A549 treated with GW870086 at 1 μM for 4 hours (cell line): Measurements from ENCODE around the gene SLC28A2. TPM values are rescaled to one million over a fixed set of nuclear protein-coding genes. Genes with fewer than 3 reads are reported as not detected.

Experiments
- total RNA-seq: library from RNA; stranded (reverse); fragments of 200-300 nt; extraction: Qiagen RNA extraction; gene quantifications from 5 replicates; pipeline ENCODE4 v1.2.3, GENCODE V29; 2022; ENCODE audit warnings: low read depth

The SLC28A2 gene, protein sequence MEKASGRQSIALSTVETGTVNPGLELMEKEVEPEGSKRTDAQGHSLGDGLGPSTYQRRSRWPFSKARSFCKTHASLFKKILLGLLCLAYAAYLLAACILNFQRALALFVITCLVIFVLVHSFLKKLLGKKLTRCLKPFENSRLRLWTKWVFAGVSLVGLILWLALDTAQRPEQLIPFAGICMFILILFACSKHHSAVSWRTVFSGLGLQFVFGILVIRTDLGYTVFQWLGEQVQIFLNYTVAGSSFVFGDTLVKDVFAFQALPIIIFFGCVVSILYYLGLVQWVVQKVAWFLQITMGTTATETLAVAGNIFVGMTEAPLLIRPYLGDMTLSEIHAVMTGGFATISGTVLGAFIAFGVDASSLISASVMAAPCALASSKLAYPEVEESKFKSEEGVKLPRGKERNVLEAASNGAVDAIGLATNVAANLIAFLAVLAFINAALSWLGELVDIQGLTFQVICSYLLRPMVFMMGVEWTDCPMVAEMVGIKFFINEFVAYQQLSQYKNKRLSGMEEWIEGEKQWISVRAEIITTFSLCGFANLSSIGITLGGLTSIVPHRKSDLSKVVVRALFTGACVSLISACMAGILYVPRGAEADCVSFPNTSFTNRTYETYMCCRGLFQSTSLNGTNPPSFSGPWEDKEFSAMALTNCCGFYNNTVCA
- total RNA-seq: not detected in 5 replicates

DNA sequence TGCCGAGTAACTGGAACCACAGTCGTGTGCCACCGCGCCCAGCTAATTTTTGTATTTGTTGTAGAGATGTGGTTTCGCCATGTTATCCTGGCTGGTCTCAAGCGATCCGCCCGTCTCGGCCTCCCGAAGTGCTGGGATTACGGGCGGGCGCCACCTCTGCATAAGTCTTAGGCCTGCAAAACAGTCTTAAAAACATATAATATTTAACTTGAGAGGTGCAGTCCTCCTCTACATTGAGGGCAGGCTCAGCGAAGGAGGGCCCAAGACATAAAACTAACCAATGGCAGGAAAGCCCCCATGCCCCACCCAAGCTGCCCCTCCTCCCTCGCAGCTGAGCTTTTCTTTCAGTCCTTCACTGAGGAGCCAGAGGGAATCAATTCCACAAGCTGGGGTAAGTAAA, at the start of gene SLC28A2:
Gene SLC28A2 (plus strand): TSS at position 347 of the 400 bp plus-strand sequence. CDS start 982 bp downstream, outside the sequence.

Other genes with a start within 250 kb of the SLC28A2 start
- 30.5 to 36.1 TPM (median 32.7 TPM) in 5 replicates for gene SORD, start 229.0 kb upstream of the SLC28A2 start, total RNA-seq
- gene DUOX2, start 138.1 kb upstream of the SLC28A2 start, total RNA-seq: 0.01 to 0.03 TPM (median 0.03 TPM) in 4 of 5 replicates, not detected in the other
- not detected in 5 replicates for gene DUOXA2, start 137.9 kb upstream of the SLC28A2 start, total RNA-seq
- 0.09 to 0.19 TPM (median 0.11 TPM) in 4 of 5 replicates, not detected in the other for gene DUOXA1, start 122.4 kb upstream of the SLC28A2 start, total RNA-seq
- gene DUOX1, start 122.2 kb upstream of the SLC28A2 start, total RNA-seq: not detected in 5 replicates
- 0.35 to 1.0 TPM (median 0.80 TPM) in 5 replicates for gene SHF, start 64.3 kb upstream of the SLC28A2 start, total RNA-seq
- 1.9 to 3.5 TPM (median 2.6 TPM) in 5 replicates for gene GATM, start 126.3 kb downstream of the SLC28A2 start, total RNA-seq